Activated CD4-positive, alpha-beta T cell treated with anti-CD3 and anti-CD28 coated beads, Interleukin-10, Interleukin-2, amounts not matched to agents 100 ng/mL and 50 ng/mL, durations not matched to agents 16 hours and 8 hours (primary cell): ENCODE data around the gene DNAI1.

Source experiments
- DNase-seq: peaks from one replicate; pipeline ENCODE4 v3.0.0-alpha.2; 2020

The DNAI1 gene

DNA sequence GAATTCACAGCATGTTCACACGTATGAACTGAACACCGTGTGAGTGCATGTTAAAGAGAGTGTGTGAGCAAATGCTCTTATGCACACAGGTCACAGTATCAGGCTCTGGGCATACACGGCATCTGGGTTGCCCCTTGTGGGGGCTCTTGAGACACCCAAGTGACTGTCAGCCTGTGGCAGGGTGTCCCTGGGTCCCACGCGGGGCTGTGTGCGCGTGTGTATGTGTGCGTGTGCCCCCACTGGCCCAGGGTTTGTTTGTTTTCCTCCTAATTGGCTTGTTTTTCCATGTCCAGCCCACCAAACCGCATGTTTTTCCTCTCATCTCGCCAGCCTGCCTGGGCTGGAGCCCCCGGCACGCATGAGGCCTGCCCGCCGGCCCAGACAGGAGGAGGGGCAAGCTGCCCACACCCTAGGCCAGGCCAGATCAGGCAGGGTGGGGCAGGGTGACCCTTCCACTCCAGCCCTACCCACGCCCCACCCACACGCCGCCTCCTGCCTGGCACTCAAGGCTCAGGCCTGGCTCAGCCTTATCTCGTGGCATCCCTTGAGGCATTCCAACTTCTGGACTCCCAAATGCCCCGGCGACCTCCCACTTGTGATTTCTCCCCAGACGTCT lies 102.1 kb downstream of the DNAI1 start:
- no peak for DNase-seq

DNA sequence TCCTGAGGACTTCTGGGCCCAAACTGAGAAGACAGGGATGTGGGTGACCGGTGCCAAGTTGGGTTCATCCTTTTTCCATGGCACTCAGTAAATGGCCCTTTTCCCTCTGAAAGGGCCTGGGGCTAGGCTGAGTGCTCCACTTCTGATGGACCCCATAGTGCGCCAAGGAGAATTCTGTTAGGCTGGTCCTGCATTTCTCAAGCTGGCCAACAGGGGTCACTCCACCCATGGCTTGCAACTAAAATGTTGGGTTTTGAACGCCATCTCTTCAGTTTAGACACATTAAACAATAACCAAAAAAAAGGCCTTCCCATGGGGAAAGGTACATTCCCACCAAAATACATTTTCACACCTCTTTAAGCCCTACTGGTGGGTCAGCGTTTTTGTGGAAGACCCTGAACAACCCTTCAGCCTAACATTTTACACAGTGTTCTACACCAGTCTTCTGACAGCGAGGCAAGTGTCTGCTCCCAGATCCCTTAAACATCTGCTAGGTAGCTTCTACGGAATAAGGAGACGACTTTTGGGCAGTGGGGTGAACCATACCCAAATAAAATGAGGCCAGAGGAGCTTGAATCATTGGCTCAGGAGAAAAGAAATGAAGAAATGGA lies 103.6 kb downstream of the DNAI1 start:
- DNase-seq = peak; percentile 28

DNA sequence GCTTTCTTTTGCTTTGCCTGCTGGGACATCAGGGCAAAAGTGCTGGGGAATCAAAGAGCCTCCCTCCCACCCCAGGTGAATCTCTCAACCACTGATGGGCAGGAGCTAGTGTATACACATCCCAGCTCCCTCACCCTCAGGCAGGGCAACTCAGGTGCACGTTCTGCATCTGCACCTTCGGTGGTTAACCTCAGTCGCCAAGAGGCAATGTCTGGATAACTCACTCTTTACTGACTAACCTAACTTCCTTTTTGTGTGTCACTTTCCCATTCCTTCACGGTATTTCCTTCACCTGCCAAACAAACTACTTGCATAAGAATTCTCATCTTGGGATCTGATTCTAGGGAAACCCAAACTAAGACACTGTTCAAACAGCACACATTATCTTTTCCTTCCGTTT lies 104.7 kb downstream of the DNAI1 start:
- no peak for DNase-seq

DNA sequence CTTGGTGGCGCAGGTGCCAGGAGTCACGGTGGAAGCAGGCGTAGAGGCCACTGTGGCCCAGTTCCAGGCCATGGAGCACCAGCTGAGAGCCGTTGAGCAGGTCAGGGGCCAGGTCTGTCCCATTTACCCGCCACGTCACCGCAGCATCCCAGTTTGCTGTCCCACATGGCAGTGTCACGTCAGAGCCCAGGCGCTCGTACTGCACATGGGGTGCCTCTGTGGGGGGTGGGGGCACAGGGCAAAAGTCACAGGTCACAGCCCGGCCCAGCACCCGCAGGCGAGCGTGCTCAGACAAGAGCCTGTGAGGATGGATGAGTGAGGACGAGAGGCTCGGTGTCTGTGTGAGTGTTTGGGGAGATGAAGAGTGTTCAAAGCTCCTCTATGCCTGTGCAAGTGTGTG lies 106.0 kb downstream of the DNAI1 start:
- DNase-seq = no peak

- DNase-seq = no peak
These were observed 107.3 kb downstream of the DNAI1 start for GRCh38 chr9:34565856-34566255.

DNA sequence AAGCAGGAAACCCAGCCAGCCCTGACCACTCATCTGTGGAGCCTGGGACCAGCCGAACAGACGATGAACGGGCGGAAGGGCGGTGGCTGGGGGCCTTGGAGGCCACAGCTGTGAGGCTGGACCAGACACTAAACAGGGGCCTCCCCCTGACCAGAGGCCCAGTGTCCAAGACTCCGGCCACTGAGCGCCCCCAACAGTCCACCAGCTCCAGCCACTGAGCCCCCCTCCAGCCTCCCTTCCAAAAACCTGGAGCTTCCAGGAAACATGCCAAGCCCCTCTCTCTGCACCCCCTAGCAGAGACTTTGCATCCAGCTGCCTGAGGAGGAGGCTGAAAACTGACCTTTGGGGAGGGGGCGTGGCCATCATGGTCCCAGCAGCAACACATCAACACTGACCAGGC lies 107.7 kb downstream of the DNAI1 start:
- DNase-seq = no peak

- DNase-seq = no peak
These were observed 108.4 kb downstream of the DNAI1 start for GRCh38 chr9:34566972-34567371.

DNA sequence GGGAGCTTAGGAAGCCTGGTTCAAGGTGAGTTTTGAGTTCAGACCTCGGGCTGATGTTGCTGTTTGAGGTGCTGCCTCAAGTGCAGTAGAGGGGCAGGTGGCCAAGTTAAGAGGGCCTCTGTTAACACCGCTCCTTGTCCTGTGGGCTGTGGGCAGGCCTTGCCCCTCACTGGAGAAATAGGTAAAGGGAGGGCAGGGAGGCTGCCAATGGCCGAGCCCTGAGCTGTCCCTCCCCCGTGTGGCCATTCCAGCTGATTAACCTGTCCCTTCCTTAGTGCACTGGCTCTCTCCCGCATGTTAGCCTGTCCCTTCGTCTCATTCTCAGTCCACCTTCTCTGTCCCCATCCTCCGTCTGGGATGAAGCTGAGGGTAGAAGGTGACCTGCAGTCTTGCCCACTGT lies 109.5 kb downstream of the DNAI1 start:
- no peak for DNase-seq

GRCh38 chr9:34568774-34569173 lies 110.2 kb downstream of the DNAI1 start:
- DNase-seq = no peak

GRCh38 chr9:34570376-34570775 lies 111.8 kb downstream of the DNAI1 start:
- DNase-seq = no peak
